Adipose tissue (tissue), 3 donors: ENCODE data around the gene COL23A1. TPM values are rescaled to one million over a fixed set of nuclear protein-coding genes. Genes with fewer than 3 reads are reported as not detected.

Experiments used
- H3K27ac ChIP-seq: one replicate; pipeline ENCODE4 v1.5.1; 2013; ENCODE audit warnings: low read depth, low read length
- WGBS, 3 donors: extraction: QIAGEN DNeasy Blood & Tissue Kit; methylation state at CpG; one replicate each; pipeline ENCODE4 v1.1.7; 2013; 5-methylcytosine and 5-hydroxymethylcytosine counted together
- polyA plus RNA-seq, 3 donors: library from polyadenylated mRNA; stranded (reverse); fragments of 200-250 nt; gene quantifications; one replicate each; pipeline ENCODE4 v1.2.3, GENCODE V29; 2013
- donor health status: healthy with polysubstance abuse.
- donor health status: Bipolar disorder and iron deficiency.
- donor health status: healthy.

COL23A1 gene
- polyA plus RNA-seq, 3 donors, result 0.07 to 0.85 (median 0.45) TPM

- H3K27ac ChIP-seq, result no peak overlapping the region
- WGBS, 3 donors, result 19 to 34% (median 26%) methylated on average over 7 of the region's 7 CpGs
Measured at GRCh38 chr5:178194026-178194425, 396.2 kb downstream of the COL23A1 start.

- 56 to 77% (median 59%) methylated on average over 8 of the region's 8 CpGs for WGBS, 3 donors
Measured at GRCh38 chr5:178193251-178193809, 396.9 kb downstream of the COL23A1 start.

GRCh38 chr5:178192787-178193186 lies 397.4 kb downstream of the COL23A1 start:
- WGBS, 3 donors, result 87 to 94% (median 90%) methylated on average over 7 of the region's 7 CpGs
- H3K27ac ChIP-seq, result no peak overlapping the region

More at GRCh38 chr5:178193251-178193809, 396.9 kb downstream of the COL23A1 start:
- no peak overlapping the region for H3K27ac ChIP-seq

GRCh38 chr5:178192244-178192643 lies 397.9 kb downstream of the COL23A1 start:
- no peak overlapping the region for H3K27ac ChIP-seq
- WGBS, 3 donors, result 42 to 55% (median 55%) methylated on average over 2 of the region's 2 CpGs

- WGBS, 3 donors, result 73 to 88% (median 85%) methylated on average over 4 of the region's 4 CpGs
- H3K27ac ChIP-seq, result no peak overlapping the region
Measured at GRCh38 chr5:178191661-178192060, 398.5 kb downstream of the COL23A1 start.

- WGBS, 3 donors, result 42 to 73% (median 46%) methylated on average over 2 of the region's 2 CpGs
- no peak overlapping the region for H3K27ac ChIP-seq
Measured at GRCh38 chr5:178189433-178189832, 400.8 kb downstream of the COL23A1 start.

Other genes with a start within 250 kb of the COL23A1 start
- 10 to 100 TPM; 13.3 to 23.1 (median 15.9) TPM for gene CLK4, start 36.7 kb upstream of the COL23A1 start, polyA plus RNA-seq
- gene ZNF354A, start 140.3 kb upstream of the COL23A1 start, polyA plus RNA-seq, result 1 to 10 TPM; 6.7 to 8.0 (median 7.1) TPM